SK-N-SH (cell line): ENCODE results near the gene SRRD. TPM values are rescaled to one million over a fixed set of nuclear protein-coding genes. Genes with fewer than 3 reads are reported as not detected.

ENCODE experiments used
- CTCF ChIA-PET: fragments of 300-600, 350-600 bp; formaldehyde crosslinking; extraction: SDS; loops from one replicate; lab custom pipeline; 2021; lab: Yijun Ruan, JAX
- POLR2A ChIA-PET: fragments of 350-600 bp; sonication (Branson Sonifier 250); formaldehyde crosslinking; extraction: SDS; loops from one replicate; lab custom pipeline; 2020; ENCODE audit warnings: antibody characterized with exemption, inconsistent platforms; lab: Yijun Ruan, JAX
- DNase-seq: peaks from one replicate; pipeline ENCODE4 v3.0.0; 2012
- H2AFZ ChIP-seq: fragments of 200-600 bp; sonication (generic); 2 replicates; pipeline ENCODE4 v1.8.1; 2016; ENCODE audit warnings: antibody characterized with exemption, mild to moderate bottlenecking, low read depth
- H3F3A ChIP-seq: fragments of 200-600 bp; sonication (generic); replicated peaks from 2 replicates; pipeline ENCODE3; 2016; ENCODE audit warnings: antibody characterized with exemption, mild to moderate bottlenecking; ENCODE audit not compliant: insufficient read depth
- H3K27ac ChIP-seq, 2 experiments: fragments of 200-500 bp in 1 of 2; fragments of 200-600 bp in 1 of 2; sonication (Bioruptor generic) in 1 of 2; sonication (generic), shearing (Covaris generic) in 1 of 2; 2 replicates each; pipeline versions ENCODE4 v1.5.1 to v1.6.1; 2014 to 2016; ENCODE audit warnings: low read depth in 2 of 2, inconsistent platforms in 1 of 2, low read length in 1 of 2, mild to moderate bottlenecking in 1 of 2, mixed read lengths in 1 of 2
- H3K27me3 ChIP-seq: fragments of 200-600 bp; sonication (generic), shearing (Covaris generic); 2 replicates; pipeline ENCODE4 v1.6.1; 2016; ENCODE audit warnings: mixed run types; ENCODE audit not compliant: insufficient read depth
- H3K36me3 ChIP-seq, 2 experiments: fragments of 200-500 bp in 1 of 2; fragments of 200-600 bp in 1 of 2; sonication (Bioruptor generic) in 1 of 2; sonication (generic) in 1 of 2; replicated peaks in 1 of 2; 2 replicates each; pipeline versions ENCODE3 to v1.5.1; 2014 to 2016; ENCODE audit warnings: low read length in 1 of 2, mild to moderate bottlenecking in 1 of 2; ENCODE audit not compliant: insufficient read depth in 2 of 2, control insufficient read depth in 1 of 2
- H3K4me1 ChIP-seq, 2 experiments: fragments of 200-500 bp in 1 of 2; fragments of 200-600 bp in 1 of 2; sonication (Bioruptor generic) in 1 of 2; sonication (generic), shearing (Covaris generic) in 1 of 2; 2 replicates each; pipeline versions ENCODE4 v1.5.1 to v1.6.1; 2014 to 2016; ENCODE audit warnings: low read depth in 1 of 2, low read length in 1 of 2, mixed run types in 1 of 2; ENCODE audit not compliant: insufficient read depth in 2 of 2, control insufficient read depth in 1 of 2
- H3K4me2 ChIP-seq: fragments of 200-600 bp; sonication (generic), shearing (Covaris generic); 2 replicates; pipeline ENCODE4 v1.6.1; 2017; ENCODE audit warnings: mixed run types
- H3K4me3 ChIP-seq, 2 experiments: fragments of 200-500 bp in 1 of 2; fragments of 200-600 bp in 1 of 2; sonication (Bioruptor generic) in 1 of 2; sonication (generic), shearing (Covaris generic) in 1 of 2; 2 replicates each; pipeline versions ENCODE4 v1.5.1 to v1.8.1; 2014 to 2016; ENCODE audit warnings: low read depth in 2 of 2, inconsistent platforms in 1 of 2, low read length in 1 of 2, mild to moderate bottlenecking in 1 of 2, mixed read lengths in 1 of 2, moderate library complexity in 1 of 2
- H3K79me2 ChIP-seq: fragments of 200-600 bp; sonication (generic); 2 replicates; pipeline ENCODE4 v1.8.1; 2017; ENCODE audit warnings: mild to moderate bottlenecking; ENCODE audit not compliant: insufficient read depth
- H3K9ac ChIP-seq: fragments of 200-600 bp; sonication (generic); 2 replicates; pipeline ENCODE4 v1.6.1; 2017; ENCODE audit warnings: mixed run types
- H3K9me2 ChIP-seq: fragments of 200-600 bp; sonication (generic); 2 replicates; pipeline ENCODE4 v1.6.1; 2017; ENCODE audit warnings: mixed run types
- H3K9me3 ChIP-seq: fragments of 200-600 bp; sonication (generic); 2 replicates; pipeline ENCODE4 v1.6.1; 2017; ENCODE audit warnings: mixed run types, mild to moderate bottlenecking, moderate library complexity
- H4K20me1 ChIP-seq: fragments of 200-600 bp; sonication (generic); 2 replicates; pipeline ENCODE4 v1.6.1; 2017; ENCODE audit warnings: mild to moderate bottlenecking, mixed run types; ENCODE audit not compliant: insufficient read depth
- CTCF ChIP-seq: fragments of 200-600 bp; sonication (generic); IDR thresholded peaks from 2 replicates; pipeline ENCODE4 v1.6.1; 2017; ENCODE audit warnings: antibody characterized with exemption, mild to moderate bottlenecking, moderate library complexity
- EP300 ChIP-seq, 2 experiments: IDR thresholded peaks; 2 replicates each; pipeline versions ENCODE4 v1.4.0 to v1.6.1; 2012; ENCODE audit warnings: borderline replicate concordance in 1 of 2, low read depth in 1 of 2, low read length in 1 of 2
- GABPA ChIP-seq: IDR thresholded peaks from 2 replicates; pipeline ENCODE4 v1.4.0; 2012; ENCODE audit warnings: low read depth, mild to moderate bottlenecking
- IRF3 ChIP-seq: fragments of 150-350 bp; IDR thresholded peaks from 2 replicates; pipeline ENCODE4 v1.6.1; 2016; ENCODE audit warnings: mild to moderate bottlenecking, low read depth, low read length
- JUND ChIP-seq: IDR thresholded peaks from 2 replicates; pipeline ENCODE4 v1.4.0; 2012
- RAD21 ChIP-seq: IDR thresholded peaks from 2 replicates; pipeline ENCODE4 v1.6.1; 2012; ENCODE audit warnings: mild to moderate bottlenecking, low read length
- RCOR1 ChIP-seq: fragments of 150-350 bp; IDR thresholded peaks from 2 replicates; pipeline ENCODE4 v1.6.1; 2017; ENCODE audit warnings: antibody characterized with exemption, low read length
- SIN3A ChIP-seq: IDR thresholded peaks from 2 replicates; pipeline ENCODE4 v1.6.1; 2012; ENCODE audit warnings: low read depth, mild to moderate bottlenecking, low read length, moderate library complexity, borderline replicate concordance
- TAF1 ChIP-seq: IDR thresholded peaks from 2 replicates; pipeline ENCODE4 v1.6.1; 2012; ENCODE audit warnings: low read depth, mild to moderate bottlenecking, low read length, moderate library complexity, borderline replicate concordance
- TCF12 ChIP-seq: IDR thresholded peaks from 2 replicates; pipeline ENCODE4 v1.4.0; 2012
- TEAD4 ChIP-seq: IDR thresholded peaks from 2 replicates; pipeline ENCODE4 v1.4.0; 2012; ENCODE audit warnings: mild to moderate bottlenecking, borderline replicate concordance; ENCODE audit not compliant: insufficient read depth
- USF1 ChIP-seq: IDR thresholded peaks from 2 replicates; pipeline ENCODE4 v1.4.0; 2012; ENCODE audit warnings: low read depth, borderline replicate concordance
- YY1 ChIP-seq: IDR thresholded peaks from 2 replicates; pipeline ENCODE4 v1.4.0; 2012; ENCODE audit warnings: low read depth, mild to moderate bottlenecking
- WGBS: methylation state at CpG from one replicate; pipeline ENCODE4 v1.1.6; 2017; ENCODE audit warnings: low lambda C conversion rate; 5-methylcytosine and 5-hydroxymethylcytosine counted together
- polyA plus RNA-seq, 3 experiments: library from polyadenylated mRNA; depleted of rRNA; stranded (reverse); fragments of >200 nt; gene quantifications; 2 replicates each; pipeline ENCODE4 v1.2.3, GENCODE V29; 2012

SRRD gene
- polyA plus RNA-seq, 1 of the 3 experiments (the other 2 are of a cell fraction) = 12.9 TPM

- Histone ChIP-seq H3K4me1 (no peaks in the 10 kb centered on the region), H3K79me2 (peaks cover 4% of the 10 kb centered on the region; the same call in 1 of the 2 replicates), H3K9me3 (no peaks in the 10 kb centered on the region), H4K20me1 (no peaks in the 10 kb centered on the region), H3K36me3 (peaks cover 54 to 84% of the 10 kb centered on the region in 2 experiments), H3K4me2 (no peak overlapping the region), H3K9ac (no peak overlapping the region), H3K27me3 (no peaks in the 10 kb centered on the region), H3F3A (peaks cover 7% of the 10 kb centered on the region), H2AFZ (no peak overlapping the region), H3K27ac (no peak overlapping the region), H3K9me2 (no peaks in the 10 kb centered on the region), H3K4me3 (no peak overlapping the region)
- WGBS = 95% methylated on average over 9 of the region's 9 CpGs
- TF ChIP-seq TAF1 = no peak
- no peak for TF ChIP-seq RCOR1
- ChIA-PET CTCF (interaction anchor here (1.0 to 2.5 kb wide), 3 partner anchors 9 to 31 kb away, joined by 3 to 12 read pairs (median 5); partner anchors contain the start of genes HPS4 and SRRD), POLR2A (interaction anchor here (0.7 to 1.5 kb wide), 3 partner anchors 8 to 175 kb away, joined by 3 to 6 read pairs (median 3); partner anchors contain the start of genes HPS4 and SRRD)
- no peak for DNase-seq
Measured at GRCh38 chr22:26492220-26492619, 8.5 kb downstream of the SRRD start.

DNA sequence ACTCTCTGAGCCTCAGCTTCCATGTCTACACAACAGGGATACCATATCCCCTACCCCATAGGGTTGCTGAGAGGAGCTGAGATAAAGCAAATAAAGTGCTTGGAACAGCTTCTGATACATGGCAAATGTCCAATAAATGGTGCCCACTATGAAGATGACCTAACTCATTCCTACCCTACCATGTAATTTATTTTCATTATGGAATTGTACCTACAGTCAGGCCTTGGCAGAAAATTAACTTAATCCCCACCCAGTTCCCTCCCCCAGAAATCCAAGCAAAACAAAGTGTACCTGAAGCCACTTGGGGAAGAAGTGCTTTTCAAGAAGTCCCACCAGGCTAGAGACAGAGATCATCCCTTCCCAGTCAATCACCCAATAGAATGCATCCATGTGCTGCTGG lies 10.8 kb downstream of the SRRD start:
- no peak overlapping the region for H3K4me3 ChIP-seq
- H3K4me1 ChIP-seq = no peaks in the 10 kb centered on the region
- DNase-seq = no peak
- no peak overlapping the region for H3K27ac ChIP-seq
- H3K9me2 ChIP-seq = no peaks in the 10 kb centered on the region
- no peak overlapping the region for H3K9ac ChIP-seq
- H3K9me3 ChIP-seq = no peaks in the 10 kb centered on the region
- CTCF ChIA-PET = interaction anchor here (1.0 to 1.4 kb wide), 2 partner anchors 21 to 34 kb away, joined by 3 to 5 read pairs; no protein-coding TSS in a partner anchor
- POLR2A ChIA-PET = no interaction called here
- no peak overlapping the region for H3K4me2 ChIP-seq
- peaks cover 60 to 76% of the 10 kb centered on the region in 2 experiments for H3K36me3 ChIP-seq
- peaks cover 7% of the 10 kb centered on the region for H3F3A ChIP-seq
- TF ChIP-seq USF1 = no peak
- no peak for TF ChIP-seq RAD21
- no peak for TF ChIP-seq JUND
- no peak overlapping the region for H2AFZ ChIP-seq
- H3K27me3 ChIP-seq = no peaks in the 10 kb centered on the region
- H3K79me2 ChIP-seq = peaks cover 4% of the 10 kb centered on the region; the same call in 1 of the 2 replicates
- no peaks in the 10 kb centered on the region for H4K20me1 ChIP-seq

GRCh38 chr22:26496456-26496855 lies 12.8 kb downstream of the SRRD start:
- Histone ChIP-seq H4K20me1 (no peaks in the 10 kb centered on the region), H3K4me1 (no peaks in the 10 kb centered on the region), H3K4me3 (no peak overlapping the region), H3K4me2 (no peak overlapping the region), H3K36me3 (peaks cover 64 to 74% of the 10 kb centered on the region in 2 experiments), H3K27ac (no peak overlapping the region), H3K9me2 (no peaks in the 10 kb centered on the region), H3K9me3 (no peaks in the 10 kb centered on the region), H3F3A (peaks cover 10% of the 10 kb centered on the region), H3K9ac (no peak overlapping the region), H3K79me2 (no peaks in the 10 kb centered on the region), H2AFZ (no peak overlapping the region), H3K27me3 (no peaks in the 10 kb centered on the region)
- ChIA-PET CTCF (no interaction called here), POLR2A (no interaction called here)
- no peak for DNase-seq
- TF ChIP-seq CTCF = no peak
- no peak for TF ChIP-seq EP300 (IDR thresholded peaks at IDR 0.05; ENCODE audit: borderline replicate concordance in 1 of 2, low read depth in 1 of 2, low read length in 1 of 2)
- no peak for TF ChIP-seq TEAD4
- no peak for TF ChIP-seq YY1
- no peak for TF ChIP-seq GABPA
- no peak for TF ChIP-seq SIN3A
- TF ChIP-seq IRF3 = no peak
- no peak for TF ChIP-seq USF1
- TF ChIP-seq TCF12 = no peak
- TF ChIP-seq JUND = no peak
- 94% methylated on average over 4 of the region's 4 CpGs for WGBS
